Left forelimb (tissue), 1 donor: ENCODE measurements around the gene UBTD2.

Experiments
- DNase-seq: peaks from one replicate; pipeline ENCODE4 v3.0.0-alpha.2; 2018; ENCODE audit warnings: low spot score

Gene UBTD2

GRCh38 chr5:172171118-172171517 is 112.4 kb downstream of the UBTD2 start:
- no peak for DNase-seq

DNA sequence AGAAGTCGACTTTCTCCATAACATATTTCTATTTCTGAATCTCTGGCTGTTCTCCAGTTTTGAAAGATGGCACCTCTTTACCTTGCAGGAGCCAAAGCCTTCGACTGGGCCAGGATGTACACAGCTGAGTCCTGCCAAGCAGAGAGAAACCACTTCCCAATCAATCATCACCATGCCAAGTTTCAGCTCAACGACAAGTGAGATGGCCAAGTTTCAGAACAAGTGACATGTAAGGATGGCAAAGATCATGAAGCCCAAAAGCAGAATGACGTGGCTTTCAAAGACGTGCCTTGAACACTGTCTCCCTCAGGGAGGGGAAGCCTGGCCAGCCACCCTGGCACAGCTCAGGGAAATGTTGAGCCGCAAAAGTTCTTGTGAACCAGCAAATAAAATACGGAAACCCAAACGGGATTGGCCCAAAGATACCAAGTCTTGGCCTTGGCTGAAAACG is 113.3 kb downstream of the UBTD2 start:
- no peak for DNase-seq

- DNase-seq: no peak
These were observed 114.3 kb downstream of the UBTD2 start for GRCh38 chr5:172169216-172169615.

DNA sequence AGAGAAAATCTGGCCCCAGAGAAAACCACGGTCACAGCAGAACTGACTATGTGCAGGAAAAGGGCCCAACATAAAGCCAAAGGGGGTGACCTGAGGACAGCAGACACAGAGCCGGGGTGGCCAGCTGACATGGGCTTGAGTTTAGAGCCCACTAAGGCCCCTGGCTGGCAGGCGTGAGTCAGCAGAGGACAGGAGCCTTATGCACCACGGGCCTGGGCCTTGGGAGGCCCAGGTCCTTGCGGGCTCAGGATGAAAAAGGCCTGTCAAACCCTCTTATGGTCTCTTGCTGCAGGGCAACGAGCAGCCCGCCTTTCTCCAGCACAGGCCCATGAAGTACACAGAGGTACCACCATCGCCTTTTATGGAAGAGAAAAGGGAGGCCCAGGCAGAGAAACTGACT is 115.3 kb downstream of the UBTD2 start:
- no peak for DNase-seq

- DNase-seq: no peak
These were observed 115.7 kb downstream of the UBTD2 start for GRCh38 chr5:172167895-172168294.

DNA sequence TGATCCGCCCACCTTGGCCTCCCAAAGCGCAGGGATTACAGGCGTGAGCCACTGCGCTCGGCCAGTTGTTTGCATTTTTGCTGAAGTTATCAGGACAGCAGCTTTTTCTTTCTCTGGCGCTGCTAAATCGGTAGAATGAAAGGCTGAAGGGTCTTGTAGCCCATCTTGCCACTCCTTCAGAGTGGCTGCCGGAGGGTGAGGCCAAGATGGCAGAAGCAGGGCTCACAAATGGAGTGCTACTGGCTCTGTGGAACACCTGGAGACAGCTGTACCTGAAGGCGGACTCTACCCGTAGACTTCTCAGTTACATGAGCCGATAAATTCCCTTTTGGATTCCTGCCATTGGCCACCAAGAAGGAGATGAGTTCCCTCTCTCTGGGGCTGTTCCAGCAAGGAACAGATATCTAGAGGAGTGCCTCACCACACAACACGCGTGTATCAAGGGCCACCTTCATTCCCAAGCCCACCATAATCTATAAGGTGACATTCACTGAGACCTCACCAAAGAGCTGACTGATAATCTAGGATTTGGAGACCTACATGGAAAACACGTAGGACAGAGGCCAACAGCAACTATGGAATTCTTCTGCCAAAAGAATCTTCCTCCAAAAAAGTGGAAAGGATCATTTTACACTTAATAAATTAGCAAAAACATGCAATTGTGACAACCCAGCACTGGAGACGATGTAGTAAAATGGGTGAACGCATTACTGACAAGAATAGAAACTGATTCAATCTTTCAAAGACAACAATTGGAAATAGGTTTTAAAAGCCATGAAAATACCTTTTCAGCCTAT is 117.3 kb downstream of the UBTD2 start:
- no peak for DNase-seq

DNA sequence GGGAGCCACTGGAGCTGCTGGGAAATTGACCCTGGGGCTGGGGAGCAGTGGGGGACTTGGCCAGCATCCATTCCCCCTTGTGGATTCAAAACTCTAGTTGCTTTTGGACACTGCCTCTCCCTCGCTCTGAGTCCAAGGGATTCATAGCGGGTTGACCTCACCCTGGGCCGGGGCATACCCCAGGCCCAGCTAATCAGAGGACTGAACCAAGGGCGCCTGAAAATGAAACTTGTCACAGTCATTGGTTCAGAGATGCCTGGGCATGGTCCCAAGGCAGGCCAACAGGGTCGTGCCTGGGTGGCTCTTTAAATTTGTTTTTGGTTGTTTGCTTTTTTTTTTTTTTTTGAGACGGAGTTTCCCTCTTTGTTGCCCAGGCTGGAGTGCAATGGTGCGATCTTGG is 118.1 kb downstream of the UBTD2 start:
- DNase-seq: no peak

DNA sequence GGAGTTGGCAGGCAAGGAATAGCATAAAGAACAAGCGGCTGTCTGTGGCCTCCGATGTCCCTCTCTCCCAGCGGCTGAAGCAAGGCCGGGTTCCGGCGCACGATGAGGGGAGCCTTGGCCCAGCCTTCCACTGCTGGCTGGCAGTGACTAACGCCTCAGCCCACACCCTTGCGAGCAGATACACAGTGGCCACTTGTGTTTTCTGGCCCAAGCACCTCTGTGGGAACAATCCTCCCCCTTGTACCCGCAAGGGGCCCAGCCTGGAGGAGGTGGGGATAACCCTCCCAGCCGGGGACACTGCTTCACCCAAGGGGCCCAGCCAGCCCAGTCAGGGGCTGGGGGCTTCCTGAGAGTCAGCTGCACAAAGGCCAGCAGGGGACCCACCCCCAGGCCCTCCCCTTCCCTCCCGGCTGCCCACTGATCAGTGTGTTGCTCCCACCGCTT is 118.8 kb downstream of the UBTD2 start:
- no peak for DNase-seq

- no peak for DNase-seq
These were observed 120.2 kb downstream of the UBTD2 start for GRCh38 chr5:172163346-172163745.

GRCh38 chr5:172162987-172163343 is 120.6 kb downstream of the UBTD2 start:
- DNase-seq: no peak

DNA sequence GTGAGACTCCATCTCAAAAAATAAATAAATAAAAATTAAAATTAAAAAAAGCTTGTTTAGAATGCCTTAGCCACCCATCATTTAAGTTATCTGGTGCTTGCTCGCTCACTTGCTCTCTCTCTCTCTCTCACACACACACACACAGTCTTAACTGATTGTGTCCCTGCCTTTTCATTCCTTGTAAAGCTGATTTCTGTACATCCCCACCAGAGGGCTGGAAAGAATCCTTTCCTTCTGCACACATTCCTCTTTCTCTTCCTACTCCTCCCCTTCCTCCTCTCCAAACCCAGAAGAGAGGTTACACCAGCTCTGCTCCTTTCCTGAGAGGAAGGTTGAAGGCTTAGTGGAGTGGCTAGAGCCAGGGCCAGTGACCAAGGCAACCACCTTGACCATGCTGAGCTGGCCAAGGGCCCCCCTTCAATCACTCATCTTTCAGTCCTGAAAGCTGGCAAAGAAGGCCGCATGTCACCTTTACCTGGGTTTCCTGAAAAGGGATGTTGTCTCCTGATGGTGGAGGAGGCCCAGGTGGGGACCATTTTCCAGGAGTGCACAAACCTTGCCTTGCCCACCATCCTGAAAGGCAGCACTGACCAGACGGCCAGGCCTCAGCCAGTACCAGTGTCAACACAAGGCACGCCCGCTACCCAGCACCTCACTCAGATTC is 121.1 kb downstream of the UBTD2 start:
- DNase-seq: no peak

DNA sequence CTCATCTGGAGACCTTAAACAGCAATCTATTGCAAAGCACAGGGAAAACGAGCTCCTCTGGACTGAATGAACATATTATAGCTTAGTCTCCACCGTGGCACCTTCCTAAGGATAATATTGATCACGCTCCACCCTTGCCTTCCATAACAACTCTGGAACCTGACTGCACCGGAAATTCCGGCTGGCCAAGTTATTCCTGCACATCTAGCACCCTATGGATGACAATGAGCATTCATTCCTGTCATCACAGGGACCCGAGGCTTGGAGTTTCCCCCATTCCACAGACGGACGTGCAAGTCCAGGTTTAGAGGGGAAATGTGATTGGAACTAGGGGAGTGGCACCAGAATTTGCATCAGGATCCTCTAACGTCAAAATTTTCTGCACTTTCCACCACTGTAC is 123.1 kb downstream of the UBTD2 start:
- DNase-seq: no peak
